Peyer's patch (tissue), 4 donors: ENCODE measurements around the gene HMGN2. TPM values are rescaled to one million over a fixed set of nuclear protein-coding genes. Genes with fewer than 3 reads are reported as not detected.
A peak's percentile ranks its signal among the peaks of the same experiment; 100 is the strongest.

Experiments
- DNase-seq, 3 donors: peaks; one replicate each; pipeline ENCODE4 v3.0.0-alpha.2; 2017 to 2019
- H3K27ac ChIP-seq, 4 donors: fragments of 200-600 bp; sonication (generic); one replicate each; pipeline ENCODE4 v1.5.1; 2016 to 2019
- H3K27me3 ChIP-seq, 2 donors: fragments of 200-600 bp; sonication (generic); one replicate each; pipeline ENCODE4 v1.5.1; 2019
- H3K36me3 ChIP-seq, 3 donors: fragments of 200-600 bp; sonication (generic); one replicate each; pipeline ENCODE4 v1.5.1; 2016 to 2019
- H3K4me1 ChIP-seq, 4 donors: fragments of 200-600 bp; sonication (generic); one replicate each; pipeline ENCODE4 v1.5.1; 2016 to 2019
- H3K4me3 ChIP-seq, 4 donors: fragments of 200-600 bp; sonication (generic); 1 replicate in 3 of 4; 2 replicates in 1 of 4; pipeline ENCODE4 v1.5.1; 2016 to 2019; ENCODE audit warnings: mild to moderate bottlenecking in 1 of 4
- H3K9me3 ChIP-seq, 4 donors: fragments of 200-600 bp; sonication (generic); one replicate each; pipeline ENCODE4 v1.5.1; 2016 to 2019; ENCODE audit warnings: mild to moderate bottlenecking in 1 of 4
- CTCF ChIP-seq, 6 experiments: fragments of 450-650 bp in 4 of 6; fragments of 200-600 bp in 2 of 6; sonication (generic) in 1 of 6; IDR thresholded peaks; one replicate each; pipeline ENCODE4 v1.5.1; 2017 to 2019; ENCODE audit warnings: antibody characterized with exemption in 6 of 6, mild to moderate bottlenecking in 3 of 6, moderate library complexity in 1 of 6
- POLR2A ChIP-seq, 2 donors: fragments of 450-650 bp; IDR thresholded peaks; one replicate each; pipeline ENCODE4 v1.5.1; 2017; ENCODE audit warnings: antibody characterized with exemption in 2 of 2, mild to moderate bottlenecking in 2 of 2, moderate library complexity in 2 of 2
- total RNA-seq, 4 donors: library from RNA; depleted of rRNA; stranded (reverse); fragments of >200 nt; gene quantifications; one replicate each; pipeline ENCODE4 v1.1.0, GENCODE V29; 2016

HMGN2 gene
- 100 to 1,000 TPM; 127 to 230 (median 147) TPM for total RNA-seq

GRCh38 chr1:26472320-26472900, at the start of gene HMGN2:
HMGN2 (plus strand) TSS chr1:26472440; CDS start chr1:26472613, 173 bp downstream.
- Histone ChIP-seq H3K9me3 (no peaks in the 10 kb centered on the region), H3K4me1 (peaks cover 0 to 29% (median 16%) of the 10 kb centered on the region in 4 donors), H3K27ac (peak within 1 kb of the TSS; percentile 96 to 100 (median 98)), H3K27me3 (no peaks in the 10 kb centered on the region), H3K36me3 (peaks cover 0 to 51% (median 0%) of the 10 kb centered on the region in 3 donors), H3K4me3 (peak within 1 kb of the TSS; percentile 80 to 99 (median 89))
- DNase-seq = peak; percentile 92 to 97 (median 94)
- peak in 2 of 6 experiments; percentile 10 to 13 for TF ChIP-seq CTCF (IDR thresholded peaks at IDR 0.05)
- peak; percentile 44 to 45 for TF ChIP-seq POLR2A (IDR thresholded peaks at IDR 0.05)

- H3K9me3 ChIP-seq = no peaks in the 10 kb centered on the region
- no peaks in the 10 kb centered on the region for H3K36me3 ChIP-seq
- H3K4me3 ChIP-seq = no peak overlapping the region
- TF ChIP-seq CTCF (IDR thresholded peaks at IDR 0.05) = no peak
- no peak for TF ChIP-seq POLR2A (IDR thresholded peaks at IDR 0.05)
- H3K4me1 ChIP-seq = peaks cover 0 to 26% (median 8%) of the 10 kb centered on the region in 4 donors
- no peaks in the 10 kb centered on the region for H3K27me3 ChIP-seq
- no peak for DNase-seq
- H3K27ac ChIP-seq = no peak overlapping the region
Measured at GRCh38 chr1:26429721-26430120, 42.5 kb upstream of the HMGN2 start.

- peak within 1 kb of the TSS; percentile 65 to 85 (median 78) for H3K27ac ChIP-seq
- H3K4me1 ChIP-seq = peaks cover 0 to 30% (median 8%) of the 10 kb centered on the region in 4 donors
- TF ChIP-seq CTCF (IDR thresholded peaks at IDR 0.05) (no peak), POLR2A (IDR thresholded peaks at IDR 0.05) (peak; percentile 91 to 93)
- H3K27me3 ChIP-seq = no peaks in the 10 kb centered on the region
- DNase-seq = peak; percentile 96 to 99 (median 99)
- no peaks in the 10 kb centered on the region for H3K9me3 ChIP-seq
- peak within 1 kb of the TSS; percentile 53 to 70 (median 62) for H3K4me3 ChIP-seq
- peaks cover 0 to 21% (median 0%) of the 10 kb centered on the region in 3 donors for H3K36me3 ChIP-seq
Measured at GRCh38 chr1:26431979-26432695, 40.1 kb upstream of the HMGN2 start, which contains the start of gene DHDDS. DHDDS (plus strand) TSS chr1:26432321; CDS start chr1:26432946, 625 bp downstream.

- Histone ChIP-seq H3K27me3 (no peaks in the 10 kb centered on the region), H3K36me3 (peaks cover 0 to 28% (median under 1%) of the 10 kb centered on the region in 3 donors), H3K4me3 (peak overlapping the region; percentile 53 to 70 (median 62)), H3K4me1 (peaks cover 0 to 30% (median 8%) of the 10 kb centered on the region in 4 donors), H3K27ac (peak overlapping the region in 3 of 4 donors; percentile 65 to 85 (median 76)), H3K9me3 (no peaks in the 10 kb centered on the region)
- TF ChIP-seq CTCF (IDR thresholded peaks at IDR 0.05) (no peak), POLR2A (IDR thresholded peaks at IDR 0.05) (no peak)
- peak in 1 of 3 donors; percentile 52 for DNase-seq
Measured at GRCh38 chr1:26432793-26433192, 39.4 kb upstream of the HMGN2 start.

GRCh38 chr1:26434161-26434752, 38.0 kb upstream of the HMGN2 start:
- H3K27ac ChIP-seq = no peak overlapping the region
- H3K4me3 ChIP-seq = no peak overlapping the region
- DNase-seq = no peak
- no peaks in the 10 kb centered on the region for H3K27me3 ChIP-seq
- H3K9me3 ChIP-seq = no peaks in the 10 kb centered on the region
- TF ChIP-seq POLR2A (IDR thresholded peaks at IDR 0.05) (no peak), CTCF (IDR thresholded peaks at IDR 0.05) (no peak)
- H3K36me3 ChIP-seq = peaks cover 0 to 43% (median 3%) of the 10 kb centered on the region in 3 donors
- H3K4me1 ChIP-seq = peaks cover 0 to 30% (median 8%) of the 10 kb centered on the region in 4 donors
